ENCODE results near the gene GRAMD4.

DNA sequence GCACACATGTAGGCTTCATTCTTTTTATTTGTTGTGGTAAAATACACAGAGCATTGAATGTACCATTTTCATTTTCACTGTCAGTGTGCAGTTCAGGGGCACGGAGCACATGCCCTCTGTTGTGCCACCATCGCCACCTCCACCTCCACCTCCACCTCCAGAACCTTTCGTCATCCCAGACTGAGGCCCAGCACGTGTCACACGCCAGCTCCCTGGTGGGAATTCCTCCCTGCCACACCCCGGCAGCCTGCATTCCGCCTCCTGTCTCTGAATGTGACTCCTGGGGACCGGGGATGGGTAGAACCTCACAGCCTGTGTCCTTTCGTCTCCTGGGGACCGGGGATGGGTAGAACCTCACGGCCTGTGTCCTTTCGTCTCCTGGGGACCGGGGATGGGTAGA lies 10.9 kb downstream of the GRAMD4 start:
- TF ChIP-seq, protein P1, sequence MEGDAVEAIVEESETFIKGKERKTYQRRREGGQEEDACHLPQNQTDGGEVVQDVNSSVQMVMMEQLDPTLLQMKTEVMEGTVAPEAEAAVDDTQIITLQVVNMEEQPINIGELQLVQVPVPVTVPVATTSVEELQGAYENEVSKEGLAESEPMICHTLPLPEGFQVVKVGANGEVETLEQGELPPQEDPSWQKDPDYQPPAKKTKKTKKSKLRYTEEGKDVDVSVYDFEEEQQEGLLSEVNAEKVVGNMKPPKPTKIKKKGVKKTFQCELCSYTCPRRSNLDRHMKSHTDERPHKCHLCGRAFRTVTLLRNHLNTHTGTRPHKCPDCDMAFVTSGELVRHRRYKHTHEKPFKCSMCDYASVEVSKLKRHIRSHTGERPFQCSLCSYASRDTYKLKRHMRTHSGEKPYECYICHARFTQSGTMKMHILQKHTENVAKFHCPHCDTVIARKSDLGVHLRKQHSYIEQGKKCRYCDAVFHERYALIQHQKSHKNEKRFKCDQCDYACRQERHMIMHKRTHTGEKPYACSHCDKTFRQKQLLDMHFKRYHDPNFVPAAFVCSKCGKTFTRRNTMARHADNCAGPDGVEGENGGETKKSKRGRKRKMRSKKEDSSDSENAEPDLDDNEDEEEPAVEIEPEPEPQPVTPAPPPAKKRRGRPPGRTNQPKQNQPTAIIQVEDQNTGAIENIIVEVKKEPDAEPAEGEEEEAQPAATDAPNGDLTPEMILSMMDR (conservative IDR thresholded peaks at IDR 0.05; ENCODE audit: low read depth, low read length): no peak
- TF ChIP-seq EZH2 (IDR thresholded peaks at IDR 0.05; ENCODE audit: low read length, unreplicated experiment) (no peak), EZH2phosphoT487 (IDR thresholded peaks at IDR 0.05; ENCODE audit: borderline replicate concordance, low read length) (no peak)
